Esophagus squamous epithelium (tissue), 4 donors: Measurements from ENCODE around the gene TMEFF2.

ENCODE experiments used
- CTCF ChIP-seq, 6 experiments: fragments of 450-650 bp in 4 of 6; fragments of 200-600 bp in 2 of 6; sonication (generic) in 2 of 6; IDR thresholded peaks; one replicate each; pipeline ENCODE4 v1.5.1; 2016 to 2019; ENCODE audit warnings: antibody characterized with exemption in 6 of 6, mild to moderate bottlenecking in 4 of 6, moderate library complexity in 4 of 6
- POLR2A ChIP-seq, 4 donors: fragments of 450-650 bp; IDR thresholded peaks; one replicate each; pipeline ENCODE4 v1.6.1; 2017; ENCODE audit warnings: antibody characterized with exemption in 4 of 4, mild to moderate bottlenecking in 4 of 4, moderate library complexity in 3 of 4

GRCh38 chr2:191980483-191980882 lies 214.2 kb downstream of the TMEFF2 start:
- TF ChIP-seq CTCF (IDR thresholded peaks at IDR 0.05) = no peak
- no peak for TF ChIP-seq POLR2A (IDR thresholded peaks at IDR 0.05)
